ENCODE results near the gene XXYLT1.

- TF ChIP-seq FOXM1 (IDR thresholded peaks at IDR 0.05; ENCODE audit: low read depth, low read length) (no peak), EP300 (IDR thresholded peaks at IDR 0.05; ENCODE audit: borderline replicate concordance in 1 of 2, control insufficient read depth in 1 of 2, low read depth in 2 of 2, low read length in 2 of 2) (no peak), POLR2A (IDR thresholded peaks at IDR 0.05; ENCODE audit: low read depth, low read length) (no peak), CTCF (IDR thresholded peaks at IDR 0.05 in 2 of 3, conservative IDR thresholded peaks at IDR 0.05 in 1 of 3; ENCODE audit: control insufficient read depth in 2 of 3, extremely low read depth in 1 of 3, insufficient read depth in 1 of 3, low read depth in 3 of 3, low read length in 3 of 3) (no peak), ZBTB4 (CRISPR knock-in tag; IDR thresholded peaks at IDR 0.05) (no peak), BMI1 (IDR thresholded peaks at IDR 0.05; ENCODE audit: borderline replicate concordance) (no peak), SRF (IDR thresholded peaks at IDR 0.05; ENCODE audit: low read depth in 2 of 2, low read length in 2 of 2) (no peak), MYC (IDR thresholded peaks at IDR 0.05; ENCODE audit: insufficient read depth, insufficient read length, insufficient replicate concordance, low read length, severe bottlenecking) (no peak), RAD21 (IDR thresholded peaks at IDR 0.05; ENCODE audit: insufficient read depth, low read depth, low read length) (no peak), MTA3 (IDR thresholded peaks at IDR 0.05; ENCODE audit: borderline replicate concordance, low read length) (no peak)
These were observed 99.7 kb downstream of the XXYLT1 start for GRCh38 chr3:195171093-195171873.
